GM13976 (cell line): Measurements from ENCODE around the gene YEATS4.

ENCODE experiments used
- DNase-seq: peaks from one replicate; pipeline ENCODE4 v3.0.0; 2012; ENCODE audit warnings: low spot score
- in situ Hi-C: fragments of 300-500 bp; cut with MboI; formaldehyde crosslinking; loops from one replicate; pipeline ENCODE4 v1.12.0; 2022; ENCODE audit warnings: low sequenced_read_pairs, mixed read lengths, inconsistent platforms; ENCODE audit not compliant: unreplicated experiment
- TF ChIP-seq, protein P1 (sequence below): IDR thresholded peaks from 2 replicates; pipeline ENCODE4 v1.5.1; 2012; ENCODE audit warnings: borderline replicate concordance, mild to moderate bottlenecking; ENCODE audit not compliant: insufficient read depth; ENCODE audit errors: extremely low read depth, missing control alignments, control extremely low read depth

Gene YEATS4

DNA sequence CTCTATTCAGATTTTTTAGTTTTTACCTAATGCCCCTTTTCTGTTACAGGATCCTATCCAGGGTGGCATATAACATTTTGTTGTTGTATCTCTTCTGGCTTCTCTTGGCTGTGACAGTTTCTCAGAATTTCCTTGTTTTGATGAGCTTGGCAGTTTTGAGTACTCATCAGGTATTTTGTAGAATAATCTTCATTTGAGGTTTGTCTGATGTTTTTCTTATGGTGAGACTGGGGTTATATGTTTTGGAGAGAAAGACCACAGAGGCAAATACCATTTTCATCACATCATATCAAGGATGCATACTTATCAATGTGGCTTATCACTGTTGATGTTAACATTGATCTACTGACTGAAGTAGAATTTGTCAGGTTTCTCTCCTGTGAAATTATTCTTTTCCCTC, 25.4 kb upstream of the YEATS4 start:
- TF ChIP-seq, protein P1, sequence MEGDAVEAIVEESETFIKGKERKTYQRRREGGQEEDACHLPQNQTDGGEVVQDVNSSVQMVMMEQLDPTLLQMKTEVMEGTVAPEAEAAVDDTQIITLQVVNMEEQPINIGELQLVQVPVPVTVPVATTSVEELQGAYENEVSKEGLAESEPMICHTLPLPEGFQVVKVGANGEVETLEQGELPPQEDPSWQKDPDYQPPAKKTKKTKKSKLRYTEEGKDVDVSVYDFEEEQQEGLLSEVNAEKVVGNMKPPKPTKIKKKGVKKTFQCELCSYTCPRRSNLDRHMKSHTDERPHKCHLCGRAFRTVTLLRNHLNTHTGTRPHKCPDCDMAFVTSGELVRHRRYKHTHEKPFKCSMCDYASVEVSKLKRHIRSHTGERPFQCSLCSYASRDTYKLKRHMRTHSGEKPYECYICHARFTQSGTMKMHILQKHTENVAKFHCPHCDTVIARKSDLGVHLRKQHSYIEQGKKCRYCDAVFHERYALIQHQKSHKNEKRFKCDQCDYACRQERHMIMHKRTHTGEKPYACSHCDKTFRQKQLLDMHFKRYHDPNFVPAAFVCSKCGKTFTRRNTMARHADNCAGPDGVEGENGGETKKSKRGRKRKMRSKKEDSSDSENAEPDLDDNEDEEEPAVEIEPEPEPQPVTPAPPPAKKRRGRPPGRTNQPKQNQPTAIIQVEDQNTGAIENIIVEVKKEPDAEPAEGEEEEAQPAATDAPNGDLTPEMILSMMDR: no peak
- in situ Hi-C loops: no loop called here
- DNase-seq: no peak

DNA sequence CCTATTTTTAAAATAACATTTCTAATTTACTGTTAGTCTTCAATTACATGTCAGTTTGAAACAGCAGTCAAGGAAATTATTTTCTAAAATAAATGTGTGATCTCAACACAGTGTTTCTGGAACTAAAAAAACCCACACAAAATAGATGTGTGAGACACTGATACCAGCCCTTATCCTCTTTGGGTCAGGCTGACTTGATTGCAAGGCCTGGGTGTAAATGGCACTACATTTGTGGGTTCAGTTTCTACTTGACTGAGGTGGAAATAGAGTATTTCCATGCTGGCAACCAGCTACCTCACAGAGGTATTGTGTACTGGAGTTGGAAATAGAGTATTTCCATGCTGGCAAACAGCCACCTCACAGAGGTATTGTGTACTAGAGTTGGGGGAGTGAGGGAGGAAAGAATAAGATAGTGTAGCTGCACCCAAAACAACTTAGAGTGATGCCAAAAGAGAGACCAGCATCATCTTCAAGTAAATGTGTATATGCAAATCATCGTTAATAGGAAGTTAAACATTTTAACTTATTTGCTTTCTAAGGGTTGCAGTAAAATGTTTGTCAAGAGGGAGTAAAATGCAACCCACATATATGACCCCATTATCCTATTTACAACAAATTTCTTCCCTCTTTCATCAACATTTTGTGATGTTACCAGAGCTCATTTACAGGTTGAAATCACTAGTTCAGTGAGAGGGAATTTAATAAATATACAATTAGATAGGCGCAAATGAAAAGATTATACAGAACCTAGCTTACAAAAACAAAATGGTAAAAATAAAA, 22.0 kb upstream of the YEATS4 start:
- TF ChIP-seq, protein P1: no peak
- DNase-seq: no peak
- in situ Hi-C loops: no loop called here

DNA sequence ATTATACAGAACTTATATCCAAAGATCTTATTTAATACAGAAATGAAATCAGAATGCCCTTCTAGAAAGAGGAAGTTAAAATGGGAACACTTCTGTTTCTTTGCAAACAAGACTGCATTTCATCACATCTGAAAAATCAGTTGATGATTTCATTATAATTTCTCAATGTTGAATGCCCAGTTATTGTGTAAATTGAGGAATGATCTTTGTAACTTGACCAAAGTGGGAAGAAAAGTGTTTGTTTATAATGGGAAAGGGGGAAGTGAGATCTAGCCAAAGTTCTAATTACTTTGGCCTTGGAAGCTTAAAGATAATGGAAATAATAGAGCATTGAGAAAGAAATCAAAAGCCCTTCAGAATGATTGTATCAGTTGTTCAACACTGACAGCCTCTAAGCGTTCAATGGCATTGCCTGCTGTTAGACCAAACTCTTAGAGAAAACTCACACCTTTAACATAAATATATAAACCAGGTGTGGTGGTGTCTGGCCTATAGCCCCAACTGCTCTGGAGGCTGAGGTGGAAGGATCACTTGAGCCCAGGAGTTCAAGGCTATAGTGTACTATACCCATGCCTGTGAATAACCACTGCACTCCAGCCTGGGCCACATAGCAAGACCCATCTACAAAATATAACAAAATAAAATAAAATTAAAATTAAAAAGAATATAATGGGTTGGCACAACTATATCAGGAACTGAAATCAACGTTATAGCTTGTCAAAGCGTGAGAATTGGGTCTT, 21.3 kb upstream of the YEATS4 start:
- in situ Hi-C loops: no loop called here
- no peak for DNase-seq
- TF ChIP-seq, protein P1: no peak

DNA sequence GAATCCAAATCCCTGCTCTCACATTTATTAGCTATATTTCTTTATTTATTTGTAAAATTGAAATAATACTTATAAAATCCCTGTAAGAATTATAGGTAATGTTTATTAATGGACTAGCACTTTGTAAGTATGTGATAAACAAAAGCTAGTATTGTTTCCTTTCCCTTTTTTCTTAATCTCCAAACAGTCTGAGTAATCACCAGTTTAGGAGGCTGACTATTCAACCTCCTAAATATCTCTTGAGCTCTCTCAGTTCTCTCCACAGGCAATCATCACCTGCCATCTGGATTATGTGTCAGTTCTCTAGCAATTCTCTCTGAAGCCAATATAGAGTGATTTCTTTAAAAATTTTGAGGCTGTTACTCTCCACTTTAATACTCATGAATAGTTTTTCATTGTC, 20.6 kb upstream of the YEATS4 start:
- no peak for DNase-seq
- in situ Hi-C loops: no loop called here
- TF ChIP-seq, protein P1: no peak

DNA sequence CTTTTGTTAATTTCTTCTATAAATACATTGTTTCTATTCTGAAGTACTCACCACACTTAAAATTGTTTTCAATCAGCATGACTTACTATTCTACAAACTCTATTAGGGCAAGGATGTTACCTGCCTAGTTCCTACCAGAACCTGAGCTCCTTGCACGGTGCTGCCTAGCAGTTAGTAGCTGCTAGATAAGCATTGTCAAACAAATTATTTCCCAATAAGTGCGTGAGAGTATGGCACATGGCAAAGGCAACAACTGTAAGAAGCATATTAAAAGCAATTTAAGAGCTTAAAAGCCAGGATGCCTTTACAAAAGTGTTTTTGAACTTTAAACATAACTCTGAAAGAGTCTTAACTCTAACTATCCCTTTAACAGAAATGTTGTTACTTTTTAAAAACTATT, 19.5 kb upstream of the YEATS4 start:
- no peak for DNase-seq
- in situ Hi-C loops: no loop called here
- TF ChIP-seq, protein P1: no peak

DNA sequence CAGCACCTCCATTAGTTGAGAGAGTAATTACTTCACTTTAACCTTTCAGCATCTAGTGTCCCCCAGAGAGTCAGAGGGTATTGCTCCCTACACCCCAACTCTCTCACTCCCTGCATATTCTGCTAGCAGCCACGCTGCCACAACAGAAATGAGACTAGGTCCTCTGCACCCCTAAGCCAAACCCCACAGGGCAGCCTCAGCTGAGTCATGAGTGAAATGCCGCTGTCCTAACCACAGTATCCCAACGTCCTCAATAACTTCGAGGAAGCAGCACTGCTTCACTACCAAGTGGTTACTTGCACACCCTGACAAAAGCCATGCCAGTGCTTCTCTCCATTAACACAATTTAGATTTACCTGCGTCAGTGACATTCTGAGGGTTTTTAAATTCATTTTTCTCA, 18.2 kb upstream of the YEATS4 start:
- in situ Hi-C loops: no loop called here
- TF ChIP-seq, protein P1: no peak
- no peak for DNase-seq
